Endothelial cell of umbilical vein (primary cell): ENCODE results near the gene FAM76B. TPM values are rescaled to one million over a fixed set of nuclear protein-coding genes. Genes with fewer than 3 reads are reported as not detected.

Experiments used
- BruUV-seq: library from RNA; stranded (reverse); fragments of 400-500 nt; replicated peaks from 2 replicates; lab custom pipeline; 2021; lab: Mats Ljungman, UMichigan
- CTCF ChIA-PET: fragments of 300-600, 350-600 bp; sonication (Branson Sonifier 250); formaldehyde crosslinking; loops from one replicate; lab custom pipeline; 2021; ENCODE audit warnings: antibody characterized with exemption, inconsistent platforms; lab: Charles Lee
- POLR2A ChIA-PET: fragments of 300-600, 350-600 bp; sonication (Branson Sonifier 250); formaldehyde crosslinking; loops from one replicate; lab custom pipeline; 2021; ENCODE audit warnings: antibody characterized with exemption, inconsistent platforms; lab: Charles Lee
- DNase-seq: peaks from one replicate; pipeline ENCODE4 v3.0.0-alpha.2; 2011; ENCODE audit warnings: low read depth, low spot score
- FAIRE-seq: peaks from 2 replicates; lab custom pipeline; 2011; peaks lifted over from hg19 to GRCh38; lab: Jason Lieb, UNC
- H2AFZ ChIP-seq: 2 replicates; pipeline ENCODE4 v1.6.0; 2012; ENCODE audit warnings: low read depth, low read length, control low read depth, inconsistent platforms
- H3K27ac ChIP-seq: 2 replicates; pipeline ENCODE4 v1.5.1; 2011; ENCODE audit warnings: low read depth, mild to moderate bottlenecking, control low read depth, low read length, moderate library complexity; ENCODE audit not compliant: insufficient read depth
- H3K27me3 ChIP-seq, 2 experiments: 2 replicates each; pipeline versions ENCODE4 v1.6.0 to v1.6.1; 2011; ENCODE audit warnings: low read length in 2 of 2, mixed read lengths in 1 of 2; ENCODE audit not compliant: control insufficient read depth in 2 of 2, insufficient read depth in 2 of 2
- H3K36me3 ChIP-seq, 2 experiments: 2 replicates in 1 of 2; 3 replicates in 1 of 2; pipeline ENCODE4 v1.5.1; 2011; ENCODE audit warnings: low read length in 2 of 2, mild to moderate bottlenecking in 1 of 2, moderate library complexity in 1 of 2; ENCODE audit not compliant: control insufficient read depth in 2 of 2, insufficient read depth in 2 of 2; ENCODE audit errors: extremely low read depth in 1 of 2
- H3K4me1 ChIP-seq: 3 replicates; pipeline ENCODE4 v1.5.1; 2011; ENCODE audit warnings: mild to moderate bottlenecking, low read length; ENCODE audit not compliant: control insufficient read depth, insufficient read depth; ENCODE audit errors: extremely low read depth
- H3K4me2 ChIP-seq: 2 replicates; pipeline ENCODE4 v1.6.1; 2011; ENCODE audit warnings: low read length, control low read depth, mixed read lengths; ENCODE audit not compliant: insufficient read depth
- H3K4me3 ChIP-seq, 3 experiments: fragments of 200-600 bp in 1 of 3; sonication (generic), shearing (Covaris generic) in 1 of 3; replicated peaks in 1 of 3; 2 replicates each; pipeline ENCODE4 v1.5.1; 2011 to 2016; ENCODE audit warnings: control low read depth in 3 of 3, low read length in 3 of 3, mild to moderate bottlenecking in 2 of 3, inconsistent platforms in 1 of 3, low read depth in 1 of 3, moderate library complexity in 1 of 3; ENCODE audit not compliant: insufficient read depth in 1 of 3
- H3K79me2 ChIP-seq: 2 replicates; pipeline ENCODE4 v1.6.0; 2012; ENCODE audit warnings: low read length, inconsistent platforms; ENCODE audit not compliant: control insufficient read depth, insufficient read depth
- H3K9ac ChIP-seq: replicated peaks from 2 replicates; pipeline ENCODE3; 2011; ENCODE audit warnings: low read length, control low read depth; ENCODE audit not compliant: insufficient read depth; ENCODE audit errors: extremely low read depth
- H3K9me1 ChIP-seq: replicated peaks from 3 replicates; pipeline ENCODE4 v1.6.0; 2011; ENCODE audit warnings: mild to moderate bottlenecking, low read length; ENCODE audit not compliant: control insufficient read depth, insufficient read depth; ENCODE audit errors: extremely low read depth
- H3K9me3 ChIP-seq: replicated peaks from 2 replicates; pipeline ENCODE4 v1.5.1; 2012; ENCODE audit warnings: low read length, inconsistent platforms; ENCODE audit not compliant: control insufficient read depth, insufficient read depth
- H4K20me1 ChIP-seq: replicated peaks from 2 replicates; pipeline ENCODE3; 2011; ENCODE audit warnings: mild to moderate bottlenecking, low read length; ENCODE audit not compliant: control insufficient read depth, insufficient read depth; ENCODE audit errors: extremely low read depth
- EZH2 ChIP-seq: IDR thresholded peaks from 2 replicates; pipeline ENCODE4 v1.6.1; 2012; ENCODE audit warnings: borderline replicate concordance, low read depth, mild to moderate bottlenecking, moderate library complexity, low read length, inconsistent platforms; ENCODE audit not compliant: severe bottlenecking
- FOS ChIP-seq: IDR thresholded peaks from 2 replicates; pipeline ENCODE4 v1.6.1; 2011; ENCODE audit warnings: mild to moderate bottlenecking, low read length, moderate library complexity, borderline replicate concordance; ENCODE audit not compliant: insufficient read depth
- GATA2 ChIP-seq: IDR thresholded peaks from 2 replicates; pipeline ENCODE4 v1.7.0; 2011; ENCODE audit warnings: low read depth, mild to moderate bottlenecking, moderate library complexity, mixed read lengths, low read length; ENCODE audit not compliant: insufficient read length, insufficient read depth
- JUN ChIP-seq: IDR thresholded peaks from 2 replicates; pipeline ENCODE4 v1.6.1; 2011; ENCODE audit warnings: borderline replicate concordance, low read depth; ENCODE audit not compliant: insufficient read length, insufficient read depth
- MYC ChIP-seq: IDR thresholded peaks from one replicate; pipeline ENCODE4 v1.6.1; 2011; ENCODE audit warnings: mild to moderate bottlenecking, low read depth, low read length
- POLR2A ChIP-seq: IDR thresholded peaks from 2 replicates; pipeline ENCODE4 v1.6.1; 2012; ENCODE audit warnings: low read depth, mild to moderate bottlenecking, control low read depth, low read length
- POLR2AphosphoS5 ChIP-seq: IDR thresholded peaks from 2 replicates; pipeline ENCODE4 v1.6.1; 2012; ENCODE audit warnings: low read depth, mild to moderate bottlenecking, control low read depth, low read length, moderate library complexity; ENCODE audit not compliant: insufficient read depth
- dilution Hi-C: fragments of 300-500 bp; cut with MboI; formaldehyde crosslinking; loops from one replicate; pipeline ENCODE4 v1.15.0; 2019; ENCODE audit warnings: low sequenced_read_pairs; ENCODE audit not compliant: extremely low pct_ligation_motif_present
- intact Hi-C: fragments of 100-400 bp; cut with micrococcal nuclease; formaldehyde crosslinking; loops from one replicate; pipeline ENCODE4 v1.10.0; 2022
- polyA plus RNA-seq, 4 experiments: library from polyadenylated mRNA; depleted of rRNA in 3 of 4; stranded (reverse) in 3 of 4; unstranded in 1 of 4; fragments of >200 nt; gene quantifications; 2 replicates each; pipeline versions ENCODE4 v1.2.1 to v1.2.3, GENCODE V29; 2011 to 2012; ENCODE audit warnings: missing spikeins in 1 of 4
- total RNA-seq: library from RNA; stranded (reverse); gene quantifications from 2 replicates; pipeline ENCODE4 v1.2.3, GENCODE V29; 2021
- TF ChIP-seq, protein P1 (sequence below): IDR thresholded peaks from 2 replicates; pipeline ENCODE4 v1.6.1; 2011; ENCODE audit not compliant: insufficient read depth, insufficient read length
- TF ChIP-seq, protein P2 (sequence below), 2 donors: IDR thresholded peaks; 1 replicate in 1 of 2; 2 replicates in 1 of 2; pipeline ENCODE4 v1.5.1; 2011; ENCODE audit warnings: low read length in 2 of 2, mild to moderate bottlenecking in 2 of 2, moderate library complexity in 2 of 2, control low read depth in 1 of 2, inconsistent platforms in 1 of 2, low read depth in 1 of 2; ENCODE audit not compliant: insufficient read depth in 1 of 2; ENCODE audit errors: extremely low read depth in 1 of 2

The FAM76B gene
- total and polyA plus RNA-seq, 2 donors (not counting 3 experiments of a cell fraction or from before 2014, with no cell fraction given) = 6.7 to 25.7 TPM

DNA sequence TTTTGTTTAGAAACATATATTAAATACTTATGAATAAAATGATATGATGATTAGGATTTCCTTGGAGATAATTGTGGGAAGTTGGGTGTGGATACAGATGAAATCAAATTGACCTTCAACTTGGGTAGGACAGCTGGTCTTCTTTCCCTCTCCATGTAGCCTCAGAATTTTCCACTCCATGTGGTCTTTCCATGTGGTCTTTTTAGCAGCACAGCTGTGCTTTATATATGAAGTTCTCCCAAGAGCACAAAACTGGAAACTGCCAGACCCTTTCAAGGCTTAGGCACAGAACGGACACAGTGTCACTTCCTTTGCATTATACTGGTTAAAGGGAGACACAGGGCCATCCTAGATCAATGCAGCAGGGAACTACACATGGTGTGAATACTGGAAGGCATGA is 28.6 kb downstream of the FAM76B start:
- Histone ChIP-seq H3K9me3 (no peaks in the 10 kb centered on the region), H2AFZ (no peak overlapping the region), H3K9me1 (no peaks in the 10 kb centered on the region), H3K4me3 (no peak overlapping the region), H4K20me1 (no peaks in the 10 kb centered on the region), H3K4me2 (no peak overlapping the region), H3K79me2 (no peaks in the 10 kb centered on the region), H3K4me1 (no peaks in the 10 kb centered on the region), H3K36me3 (no peaks in the 10 kb centered on the region), H3K27me3 (peaks cover 5 to 6% of the 10 kb centered on the region in 2 experiments), H3K27ac (no peak overlapping the region), H3K9ac (no peak overlapping the region)
- dilution Hi-C loops (no loop called here), intact Hi-C loops (loop anchor here (5.0 kb wide), 2 partner anchors 54 to 529 kb away; partner anchors contain the start of gene SESN3)
- BruUV-seq = no TSS peak
- DNase-seq (no peak), FAIRE-seq (no peak)
- ChIA-PET CTCF (interaction anchor here (1.5 kb wide), 1 partner anchor 56 kb away, joined by 5 read pairs; no protein-coding TSS in a partner anchor), POLR2A (no interaction called here)
- TF ChIP-seq, protein P1, sequence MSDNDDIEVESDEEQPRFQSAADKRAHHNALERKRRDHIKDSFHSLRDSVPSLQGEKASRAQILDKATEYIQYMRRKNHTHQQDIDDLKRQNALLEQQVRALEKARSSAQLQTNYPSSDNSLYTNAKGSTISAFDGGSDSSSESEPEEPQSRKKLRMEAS = no peak
- TF ChIP-seq, protein P2, sequence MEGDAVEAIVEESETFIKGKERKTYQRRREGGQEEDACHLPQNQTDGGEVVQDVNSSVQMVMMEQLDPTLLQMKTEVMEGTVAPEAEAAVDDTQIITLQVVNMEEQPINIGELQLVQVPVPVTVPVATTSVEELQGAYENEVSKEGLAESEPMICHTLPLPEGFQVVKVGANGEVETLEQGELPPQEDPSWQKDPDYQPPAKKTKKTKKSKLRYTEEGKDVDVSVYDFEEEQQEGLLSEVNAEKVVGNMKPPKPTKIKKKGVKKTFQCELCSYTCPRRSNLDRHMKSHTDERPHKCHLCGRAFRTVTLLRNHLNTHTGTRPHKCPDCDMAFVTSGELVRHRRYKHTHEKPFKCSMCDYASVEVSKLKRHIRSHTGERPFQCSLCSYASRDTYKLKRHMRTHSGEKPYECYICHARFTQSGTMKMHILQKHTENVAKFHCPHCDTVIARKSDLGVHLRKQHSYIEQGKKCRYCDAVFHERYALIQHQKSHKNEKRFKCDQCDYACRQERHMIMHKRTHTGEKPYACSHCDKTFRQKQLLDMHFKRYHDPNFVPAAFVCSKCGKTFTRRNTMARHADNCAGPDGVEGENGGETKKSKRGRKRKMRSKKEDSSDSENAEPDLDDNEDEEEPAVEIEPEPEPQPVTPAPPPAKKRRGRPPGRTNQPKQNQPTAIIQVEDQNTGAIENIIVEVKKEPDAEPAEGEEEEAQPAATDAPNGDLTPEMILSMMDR (IDR thresholded peaks at IDR 0.05; ENCODE audit: extremely low read depth in 1 of 2, insufficient read depth in 1 of 2, low read depth in 1 of 2, low read length in 2 of 2) = no peak
- TF ChIP-seq JUN (no peak), POLR2A (no peak), EZH2 (no peak), GATA2 (no peak), MYC (no peak), POLR2AphosphoS5 (no peak), FOS (no peak)
